ENCODE measurements around the gene SLC15A2.

The SLC15A2 gene

DNA sequence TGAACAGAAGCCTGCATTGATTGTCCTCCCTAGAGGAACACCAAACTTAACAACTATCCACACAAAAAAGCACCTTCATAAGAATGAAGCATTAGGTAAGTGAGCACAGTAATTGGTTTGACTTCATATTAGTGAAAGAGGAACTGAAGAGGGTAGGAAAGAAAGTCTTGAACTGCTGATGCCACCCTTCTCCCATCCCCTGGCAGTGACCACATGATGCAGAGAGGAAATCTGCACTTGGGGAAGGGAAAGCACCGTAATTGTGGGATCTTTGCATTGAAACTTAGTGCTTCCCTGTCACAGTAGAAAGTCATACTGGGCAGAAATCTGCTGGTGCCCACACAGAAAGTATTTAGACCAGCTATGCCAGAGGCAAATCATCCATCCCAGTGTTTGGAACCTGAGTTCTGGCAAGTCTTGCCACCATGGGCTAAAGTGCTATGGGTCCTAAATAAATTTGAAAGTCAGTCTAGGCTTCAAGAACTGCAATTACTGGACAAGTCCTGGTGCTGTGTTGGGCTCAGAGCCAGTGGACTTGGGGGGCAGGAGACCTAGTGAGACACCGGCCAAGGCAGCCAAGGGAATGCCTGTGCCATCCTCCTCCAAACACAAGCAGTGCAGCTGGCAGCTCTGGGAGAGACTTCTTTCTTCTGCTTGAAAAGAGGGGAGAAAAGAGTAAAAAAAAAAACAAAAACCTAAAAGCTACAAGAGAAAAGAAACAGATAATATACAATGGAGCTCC is 63.6 kb downstream of the SLC15A2 start:
- Histone ChIP-seq H3K27ac (ENCODE audit: low read depth, low read length) (no peak overlapping the region), H3K27me3 (ENCODE audit: insufficient read depth, low read length) (no peaks in the 10 kb centered on the region), H3K79me2 (ENCODE audit: control insufficient read depth, insufficient read depth, low read length, unreplicated experiment) (no peaks in the 10 kb centered on the region), H3K4me3 (ENCODE audit: low read depth, low read length) (no peak overlapping the region), H3K4me1 (ENCODE audit: control insufficient read depth, insufficient read depth, low read length, unreplicated experiment) (no peaks in the 10 kb centered on the region), H3K36me3 (ENCODE audit: insufficient read depth, low read length) (no peaks in the 10 kb centered on the region), H2AFZ (ENCODE audit: low read length, unreplicated experiment) (no peak overlapping the region)

DNA sequence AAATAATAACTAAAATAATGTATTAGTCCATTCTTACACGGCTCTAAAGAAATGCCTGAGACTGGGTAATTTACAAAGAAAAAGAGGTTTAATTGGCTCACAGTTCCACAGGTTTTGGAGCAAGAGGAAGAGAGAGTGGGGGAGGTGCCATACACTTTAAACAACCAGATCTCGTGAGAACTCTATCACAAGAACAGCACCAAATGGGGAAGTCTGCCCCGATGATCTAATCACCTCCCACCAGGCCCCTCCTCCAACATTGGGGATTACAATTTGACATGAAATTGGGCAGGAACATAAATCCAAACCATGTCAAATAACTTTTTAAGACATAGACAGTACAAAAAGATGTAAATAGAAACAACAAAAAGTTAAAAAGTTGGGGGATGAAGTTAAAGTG is 64.6 kb downstream of the SLC15A2 start:
- H2AFZ ChIP-seq (ENCODE audit: low read length, unreplicated experiment), result no peak overlapping the region
- H3K27me3 ChIP-seq (ENCODE audit: insufficient read depth, low read length), result no peaks in the 10 kb centered on the region
- H3K27ac ChIP-seq (ENCODE audit: low read depth, low read length), result no peak overlapping the region
- H3K79me2 ChIP-seq (ENCODE audit: control insufficient read depth, insufficient read depth, low read length, unreplicated experiment), result no peaks in the 10 kb centered on the region
- H3K4me3 ChIP-seq (ENCODE audit: low read depth, low read length), result no peak overlapping the region
- H3K36me3 ChIP-seq (ENCODE audit: insufficient read depth, low read length), result no peaks in the 10 kb centered on the region
- H3K4me1 ChIP-seq (ENCODE audit: control insufficient read depth, insufficient read depth, low read length, unreplicated experiment), result no peaks in the 10 kb centered on the region

- no peaks in the 10 kb centered on the region for H3K36me3 ChIP-seq (ENCODE audit: insufficient read depth, low read length)
- H3K79me2 ChIP-seq (ENCODE audit: control insufficient read depth, insufficient read depth, low read length, unreplicated experiment), result no peaks in the 10 kb centered on the region
- no peak overlapping the region for H3K27ac ChIP-seq (ENCODE audit: low read depth, low read length)
- no peaks in the 10 kb centered on the region for H3K4me1 ChIP-seq (ENCODE audit: control insufficient read depth, insufficient read depth, low read length, unreplicated experiment)
- no peak overlapping the region for H3K4me3 ChIP-seq (ENCODE audit: low read depth, low read length)
- no peaks in the 10 kb centered on the region for H3K27me3 ChIP-seq (ENCODE audit: insufficient read depth, low read length)
- H2AFZ ChIP-seq (ENCODE audit: low read length, unreplicated experiment), result no peak overlapping the region
These were observed 67.1 kb downstream of the SLC15A2 start for GRCh38 chr3:121961283-121961682.

DNA sequence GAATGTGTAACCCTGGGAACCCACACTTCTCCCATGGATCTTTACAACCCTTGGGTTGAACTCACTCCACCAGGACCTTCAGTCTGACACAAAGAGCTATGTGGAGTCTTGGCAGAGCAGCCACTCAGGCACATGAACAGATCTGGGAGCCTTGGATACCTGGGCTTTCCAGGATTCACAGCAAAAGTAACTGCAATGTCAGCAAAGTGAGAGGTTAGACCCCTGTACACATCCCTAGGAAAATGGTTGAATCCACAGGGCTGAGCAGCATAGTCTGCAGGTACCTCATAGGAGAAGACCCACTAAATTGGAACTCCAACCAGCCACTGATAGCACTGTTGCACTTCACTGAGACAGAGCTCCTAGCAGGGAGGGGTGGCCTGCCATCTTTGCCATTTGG is 68.2 kb downstream of the SLC15A2 start:
- no peaks in the 10 kb centered on the region for H3K79me2 ChIP-seq (ENCODE audit: control insufficient read depth, insufficient read depth, low read length, unreplicated experiment)
- no peaks in the 10 kb centered on the region for H3K27me3 ChIP-seq (ENCODE audit: insufficient read depth, low read length)
- H3K4me3 ChIP-seq (ENCODE audit: low read depth, low read length), result no peak overlapping the region
- no peak overlapping the region for H3K27ac ChIP-seq (ENCODE audit: low read depth, low read length)
- H3K36me3 ChIP-seq (ENCODE audit: insufficient read depth, low read length), result no peaks in the 10 kb centered on the region
- no peak overlapping the region for H2AFZ ChIP-seq (ENCODE audit: low read length, unreplicated experiment)
- no peaks in the 10 kb centered on the region for H3K4me1 ChIP-seq (ENCODE audit: control insufficient read depth, insufficient read depth, low read length, unreplicated experiment)

DNA sequence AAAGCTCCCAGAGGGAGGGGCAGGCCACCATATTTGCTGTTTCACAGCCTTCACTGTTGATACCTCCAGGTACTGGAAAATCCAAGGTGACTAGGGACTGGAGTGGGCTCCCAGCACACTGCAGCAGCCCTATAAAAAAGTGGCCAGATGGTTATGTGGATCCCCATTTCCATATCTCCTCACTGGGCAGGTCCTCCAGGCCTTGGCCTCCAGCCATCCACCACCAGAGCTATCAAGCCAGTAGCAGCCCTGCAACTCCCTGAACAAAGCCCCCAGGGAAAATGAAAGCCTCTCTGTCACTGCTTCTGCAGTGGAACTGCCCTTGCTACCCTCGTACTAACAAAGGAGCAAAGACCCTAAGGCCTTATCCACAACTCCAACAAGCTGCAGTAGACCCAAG is 69.4 kb downstream of the SLC15A2 start:
- H3K79me2 ChIP-seq (ENCODE audit: control insufficient read depth, insufficient read depth, low read length, unreplicated experiment), result no peaks in the 10 kb centered on the region
- H3K4me1 ChIP-seq (ENCODE audit: control insufficient read depth, insufficient read depth, low read length, unreplicated experiment), result no peaks in the 10 kb centered on the region
- H3K4me3 ChIP-seq (ENCODE audit: low read depth, low read length), result no peak overlapping the region
- H3K36me3 ChIP-seq (ENCODE audit: insufficient read depth, low read length), result no peaks in the 10 kb centered on the region
- H3K27ac ChIP-seq (ENCODE audit: low read depth, low read length), result no peak overlapping the region
- no peak overlapping the region for H2AFZ ChIP-seq (ENCODE audit: low read length, unreplicated experiment)
- no peaks in the 10 kb centered on the region for H3K27me3 ChIP-seq (ENCODE audit: insufficient read depth, low read length)

DNA sequence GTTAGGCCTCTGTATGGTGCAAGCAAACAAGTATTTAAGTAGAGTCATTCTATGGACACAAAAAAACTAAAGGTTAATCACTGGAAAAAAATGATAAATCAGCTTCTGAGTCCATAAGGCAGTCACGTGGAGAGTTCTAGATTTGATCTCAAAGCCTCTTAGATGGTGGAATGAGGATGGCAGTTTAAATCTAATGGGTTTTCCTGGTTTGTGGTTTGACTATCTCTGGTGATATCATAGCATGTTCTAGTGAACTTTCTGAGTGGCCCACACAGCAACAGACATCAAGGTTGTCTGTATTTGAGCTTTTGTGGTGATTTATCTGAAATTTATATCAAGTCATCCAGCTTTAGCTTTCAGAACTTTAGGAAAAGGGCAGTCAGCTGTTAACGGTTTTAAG is 75.4 kb downstream of the SLC15A2 start:
- Histone ChIP-seq H3K4me1 (ENCODE audit: control insufficient read depth, insufficient read depth, low read length, unreplicated experiment) (no peaks in the 10 kb centered on the region), H3K4me3 (ENCODE audit: low read depth, low read length) (no peak overlapping the region), H3K36me3 (ENCODE audit: insufficient read depth, low read length) (no peaks in the 10 kb centered on the region), H2AFZ (ENCODE audit: low read length, unreplicated experiment) (no peak overlapping the region), H3K27ac (ENCODE audit: low read depth, low read length) (no peak overlapping the region), H3K27me3 (ENCODE audit: insufficient read depth, low read length) (no peaks in the 10 kb centered on the region), H3K79me2 (ENCODE audit: control insufficient read depth, insufficient read depth, low read length, unreplicated experiment) (no peaks in the 10 kb centered on the region)

GRCh38 chr3:121970047-121970446 is 75.8 kb downstream of the SLC15A2 start:
- no peaks in the 10 kb centered on the region for H3K4me1 ChIP-seq (ENCODE audit: control insufficient read depth, insufficient read depth, low read length, unreplicated experiment)

GRCh38 chr3:121974601-121975111 is 80.5 kb downstream of the SLC15A2 start:
- H2AFZ ChIP-seq (ENCODE audit: low read length, unreplicated experiment), result no peak overlapping the region
- H3K4me1 ChIP-seq (ENCODE audit: control insufficient read depth, insufficient read depth, low read length, unreplicated experiment), result no peaks in the 10 kb centered on the region
- no peaks in the 10 kb centered on the region for H3K36me3 ChIP-seq (ENCODE audit: insufficient read depth, low read length)
- no peaks in the 10 kb centered on the region for H3K27me3 ChIP-seq (ENCODE audit: insufficient read depth, low read length)
- no peak overlapping the region for H3K4me3 ChIP-seq (ENCODE audit: low read depth, low read length)
- H3K79me2 ChIP-seq (ENCODE audit: control insufficient read depth, insufficient read depth, low read length, unreplicated experiment), result no peaks in the 10 kb centered on the region
- no peak overlapping the region for H3K27ac ChIP-seq (ENCODE audit: low read depth, low read length)

More at GRCh38 chr3:121970047-121970446, 75.8 kb downstream of the SLC15A2 start:
- no peak overlapping the region for H3K27ac ChIP-seq (ENCODE audit: low read depth, low read length)
- no peaks in the 10 kb centered on the region for H3K79me2 ChIP-seq (ENCODE audit: control insufficient read depth, insufficient read depth, low read length, unreplicated experiment)
- H3K36me3 ChIP-seq (ENCODE audit: insufficient read depth, low read length), result no peaks in the 10 kb centered on the region
- no peak overlapping the region for H3K4me3 ChIP-seq (ENCODE audit: low read depth, low read length)
- no peaks in the 10 kb centered on the region for H3K27me3 ChIP-seq (ENCODE audit: insufficient read depth, low read length)
- no peak overlapping the region for H2AFZ ChIP-seq (ENCODE audit: low read length, unreplicated experiment)

DNA sequence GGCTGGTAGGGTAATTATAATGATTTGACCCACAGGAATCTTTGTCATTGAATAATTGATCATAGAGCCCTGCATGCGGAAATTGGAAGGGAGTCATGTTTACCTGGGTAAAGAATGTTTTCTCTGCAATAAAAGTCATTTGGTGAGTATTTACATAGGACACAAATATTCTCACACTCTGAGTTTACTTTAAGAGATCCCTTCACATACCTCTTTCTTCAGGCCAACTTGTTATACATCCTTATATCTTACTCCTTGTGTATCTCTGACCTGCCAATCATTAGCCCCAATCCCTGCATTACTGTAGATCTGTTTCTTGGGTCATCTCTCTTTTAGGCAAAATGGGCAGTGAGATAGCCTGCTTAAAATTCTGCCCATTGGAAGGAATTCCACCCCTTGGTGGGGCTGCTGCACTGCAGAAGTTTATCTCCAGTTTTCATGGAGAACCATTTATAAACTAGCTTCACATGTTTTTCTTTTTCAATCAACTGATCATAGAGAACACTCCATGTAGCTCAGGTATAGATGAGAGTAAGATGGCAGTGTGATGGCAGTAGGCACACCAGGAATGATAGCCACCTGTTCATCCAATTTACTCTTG is 81.6 kb downstream of the SLC15A2 start:
- Histone ChIP-seq H3K4me1 (ENCODE audit: control insufficient read depth, insufficient read depth, low read length, unreplicated experiment) (no peaks in the 10 kb centered on the region), H2AFZ (ENCODE audit: low read length, unreplicated experiment) (no peak overlapping the region)

GRCh38 chr3:121976727-121977126 is 82.5 kb downstream of the SLC15A2 start:
- no peak overlapping the region for H3K27ac ChIP-seq (ENCODE audit: low read depth, low read length)

More for the DNA sequence above, 81.6 kb downstream of the SLC15A2 start:
- no peaks in the 10 kb centered on the region for H3K36me3 ChIP-seq (ENCODE audit: insufficient read depth, low read length)
- H3K27me3 ChIP-seq (ENCODE audit: insufficient read depth, low read length), result no peaks in the 10 kb centered on the region
- no peak overlapping the region for H3K4me3 ChIP-seq (ENCODE audit: low read depth, low read length)
- H3K79me2 ChIP-seq (ENCODE audit: control insufficient read depth, insufficient read depth, low read length, unreplicated experiment), result no peaks in the 10 kb centered on the region
- H3K27ac ChIP-seq (ENCODE audit: low read depth, low read length), result no peak overlapping the region

DNA sequence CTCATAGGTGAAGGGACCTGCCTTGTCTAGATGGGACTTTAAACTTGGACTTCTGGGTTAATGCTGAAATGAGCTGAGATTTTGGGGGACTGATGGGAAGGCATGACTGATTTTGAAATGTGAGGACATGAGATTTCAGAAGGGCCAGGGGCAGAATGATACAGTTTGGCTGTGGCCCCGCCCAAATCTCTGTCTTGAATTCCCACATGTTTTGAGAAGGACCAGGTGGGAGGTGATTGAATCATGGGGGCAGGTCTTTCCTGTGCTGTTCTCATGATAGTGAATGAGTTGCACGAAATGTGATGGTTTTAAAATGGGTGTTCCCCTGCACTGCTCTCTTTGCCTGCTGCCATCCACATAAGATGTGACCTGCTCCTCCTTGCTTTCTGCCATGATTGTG is 85.0 kb downstream of the SLC15A2 start:
- Histone ChIP-seq H3K27ac (ENCODE audit: low read depth, low read length) (no peak overlapping the region), H3K36me3 (ENCODE audit: insufficient read depth, low read length) (no peaks in the 10 kb centered on the region), H3K27me3 (ENCODE audit: insufficient read depth, low read length) (no peaks in the 10 kb centered on the region), H2AFZ (ENCODE audit: low read length, unreplicated experiment) (no peak overlapping the region), H3K4me1 (ENCODE audit: control insufficient read depth, insufficient read depth, low read length, unreplicated experiment) (no peaks in the 10 kb centered on the region), H3K4me3 (ENCODE audit: low read depth, low read length) (no peak overlapping the region), H3K79me2 (ENCODE audit: control insufficient read depth, insufficient read depth, low read length, unreplicated experiment) (no peaks in the 10 kb centered on the region)

More at GRCh38 chr3:121976727-121977126, 82.5 kb downstream of the SLC15A2 start:
- no peak overlapping the region for H2AFZ ChIP-seq (ENCODE audit: low read length, unreplicated experiment)
- H3K79me2 ChIP-seq (ENCODE audit: control insufficient read depth, insufficient read depth, low read length, unreplicated experiment), result no peaks in the 10 kb centered on the region
- H3K4me3 ChIP-seq (ENCODE audit: low read depth, low read length), result no peak overlapping the region
- no peaks in the 10 kb centered on the region for H3K27me3 ChIP-seq (ENCODE audit: insufficient read depth, low read length)
- H3K36me3 ChIP-seq (ENCODE audit: insufficient read depth, low read length), result no peaks in the 10 kb centered on the region
- no peaks in the 10 kb centered on the region for H3K4me1 ChIP-seq (ENCODE audit: control insufficient read depth, insufficient read depth, low read length, unreplicated experiment)

Measured in ACC112 (cell line).